H1 (cell line): ENCODE results near the gene CACNG6. TPM values are rescaled to one million over a fixed set of nuclear protein-coding genes. Genes with fewer than 3 reads are reported as not detected.

Experiments used
- CHD1 ChIP-seq: IDR thresholded peaks from 2 replicates; pipeline ENCODE4 v1.6.1; 2012; ENCODE audit warnings: low read depth, low read length, improper control_type of control experiment
- CHD7 ChIP-seq: fragments of 300-600 bp; sonication (generic); IDR thresholded peaks from 2 replicates; pipeline ENCODE4 v1.7.1; 2012; ENCODE audit warnings: low read length, moderate library complexity, mild to moderate bottlenecking, inconsistent platforms; ENCODE audit not compliant: insufficient replicate concordance
- E2F6 ChIP-seq: IDR thresholded peaks from 2 replicates; pipeline ENCODE4 v1.6.1; 2012; ENCODE audit warnings: inconsistent platforms
- HDAC6 ChIP-seq: IDR thresholded peaks from one replicate; pipeline ENCODE4 v1.7.1; 2012; ENCODE audit warnings: low read depth, mild to moderate bottlenecking, inconsistent platforms, low read length, moderate library complexity
- KDM4A ChIP-seq: IDR thresholded peaks from one replicate; pipeline ENCODE4 v1.7.1; 2012; ENCODE audit warnings: low read depth, mild to moderate bottlenecking, moderate library complexity, low read length, inconsistent platforms; ENCODE audit not compliant: severe bottlenecking
- TCF12 ChIP-seq: IDR thresholded peaks from 2 replicates; pipeline ENCODE4 v1.6.1; 2011; ENCODE audit warnings: low read depth, mild to moderate bottlenecking, low read length
- TEAD4 ChIP-seq: IDR thresholded peaks from 2 replicates; pipeline ENCODE4 v1.6.1; 2012; ENCODE audit warnings: low read depth, low read length, inconsistent platforms, mixed read lengths
- USF2 ChIP-seq: IDR thresholded peaks from 2 replicates; pipeline ENCODE4 v1.6.1; 2011; ENCODE audit warnings: low read length, improper control_type of control experiment
- polyA plus RNA-seq, 7 experiments: library from polyadenylated mRNA; depleted of rRNA in 3 of 7; stranded (reverse) in 5 of 7; unstranded in 2 of 7; fragments of >200 nt in 5 of 7; fragments of 200-250 nt in 2 of 7; gene quantifications; 1 replicate in 5 of 7; 2 replicates in 1 of 7; 4 replicates in 1 of 7; pipeline versions ENCODE4 v1.2.1 to v1.2.3, GENCODE V29; 2011 to 2013; ENCODE audit warnings: missing spikeins in 2 of 7, mixed read lengths in 2 of 7
- total RNA-seq: library from RNA; stranded (reverse); fragmentation: NEBNext Ultra II Directional; extraction: Animal tissue kit (Norgen Biotek cat#: 25700); gene quantifications from 2 replicates; pipeline ENCODE4 v1.2.1, GENCODE V29; 2021

Gene CACNG6
- total and polyA plus RNA-seq, 2 of the 8 experiments (the other 6 are each of a cell fraction or from before 2014, with no cell fraction given), result 1.2 to 1.6 TPM

GRCh38 chr19:53957448-53958167, 33.8 kb upstream of the CACNG6 start (continued):
- TF ChIP-seq USF2 (no peak), TCF12 (0 out of 2 replicates have a peak, but pooled peaks have one; percentile 49), E2F6 (peak; percentile 60; the same call in 1 of the 2 replicates), HDAC6 (no peak), CHD1 (no peak), KDM4A (no peak), TEAD4 (no peak), CHD7 (peak; percentile 28)
